ENCODE results near the gene EEF1G.

Gene EEF1G

GRCh38 chr11:62543680-62544444 lies 29.8 kb downstream of the EEF1G start:
- no peak for DNase-seq

GRCh38 chr11:62542750-62543567 lies 30.7 kb downstream of the EEF1G start:
- DNase-seq: peak in 45 of 56 donors; percentile 16 to 79 (median 43)

GRCh38 chr11:62542111-62542745 lies 31.5 kb downstream of the EEF1G start:
- no peak for DNase-seq

- peak in 10 of 56 donors; percentile 6 to 38 (median 26) for DNase-seq
Observed at GRCh38 chr11:62540804-62541701, 32.6 kb downstream of the EEF1G start.

GRCh38 chr11:62539238-62539925 lies 34.3 kb downstream of the EEF1G start:
- peak in 5 of 56 donors; percentile 16 to 40 (median 17) for DNase-seq

GRCh38 chr11:62538470-62539237 lies 35.0 kb downstream of the EEF1G start:
- DNase-seq: no peak

GRCh38 chr11:62536301-62536957 lies 37.3 kb downstream of the EEF1G start:
- no peak for DNase-seq

- DNase-seq: no peak
Observed at GRCh38 chr11:62535802-62536201, 37.9 kb downstream of the EEF1G start.

- no peak for DNase-seq
Observed at GRCh38 chr11:62534779-62535545, 38.7 kb downstream of the EEF1G start.

GRCh38 chr11:62532096-62532495 lies 41.6 kb downstream of the EEF1G start:
- DNase-seq: no peak

- DNase-seq: no peak
Observed at GRCh38 chr11:62516736-62517371, 56.8 kb downstream of the EEF1G start.

GRCh38 chr11:62514151-62514550 lies 59.5 kb downstream of the EEF1G start:
- no peak for DNase-seq

- DNase-seq: no peak
Observed at GRCh38 chr11:62513626-62514025, 60.1 kb downstream of the EEF1G start.

- DNase-seq: no peak
Observed at GRCh38 chr11:62512961-62513360, 60.7 kb downstream of the EEF1G start.
